ENCODE data around the gene EFCAB8.

GRCh38 chr20:32877507-32877906 is 18.8 kb downstream of the EFCAB8 start:
- TF ChIP-seq CTCF (conservative IDR thresholded peaks at IDR 0.05; ENCODE audit: low read length), result no peak
- no peak for TF ChIP-seq EZH2phosphoT487 (IDR thresholded peaks at IDR 0.05; ENCODE audit: borderline replicate concordance, low read depth, low read length)

All from OCI-LY7 (cell line).